DOHH2 (cell line): ENCODE measurements around the gene PANX3.

Source experiments
- H3F3A ChIP-seq: fragments of 200-600 bp; sonication (generic), shearing (Covaris generic); 2 replicates; pipeline ENCODE4 v1.6.0; 2016; ENCODE audit warnings: antibody characterized with exemption, mild to moderate bottlenecking; ENCODE audit not compliant: control insufficient read depth, insufficient read depth
- H3K27ac ChIP-seq: fragments of 200-600 bp; sonication (generic); 2 replicates; pipeline ENCODE4 v1.5.1; 2014; ENCODE audit warnings: low read depth, mild to moderate bottlenecking, low read length, moderate library complexity
- H3K27me3 ChIP-seq: fragments of 200-600 bp; sonication (generic); 2 replicates; pipeline ENCODE4 v1.6.1; 2014; ENCODE audit warnings: mild to moderate bottlenecking, low read length, mixed read lengths; ENCODE audit not compliant: control insufficient read depth
- H3K36me3 ChIP-seq: fragments of 200-600 bp; sonication (generic); 2 replicates; pipeline ENCODE4 v1.6.1; 2014; ENCODE audit warnings: mild to moderate bottlenecking, low read length, moderate library complexity, mixed read lengths; ENCODE audit not compliant: control insufficient read depth
- H3K4me1 ChIP-seq: fragments of 200-600 bp; sonication (generic); 2 replicates; pipeline ENCODE4 v1.6.1; 2014; ENCODE audit warnings: mild to moderate bottlenecking, low read length, mixed read lengths; ENCODE audit not compliant: control insufficient read depth
- H3K4me2 ChIP-seq: fragments of 200-600 bp; sonication (generic); 2 replicates; pipeline ENCODE4 v1.6.0; 2014; ENCODE audit warnings: mild to moderate bottlenecking, low read length, moderate library complexity
- H3K4me3 ChIP-seq: fragments of 200-600 bp; sonication (generic); 2 replicates; pipeline ENCODE4 v1.5.1; 2014; ENCODE audit warnings: mild to moderate bottlenecking, low read length, mixed read lengths
- H3K79me2 ChIP-seq: fragments of 200-600 bp; sonication (generic); 2 replicates; pipeline ENCODE4 v1.6.1; 2014; ENCODE audit warnings: mild to moderate bottlenecking, low read length, mixed read lengths; ENCODE audit not compliant: control insufficient read depth
- H3K9me2 ChIP-seq: fragments of 200-600 bp; sonication (generic); replicated peaks from 2 replicates; pipeline ENCODE4 v1.6.1; 2014; ENCODE audit warnings: mild to moderate bottlenecking, low read length, mixed read lengths; ENCODE audit not compliant: control insufficient read depth
- H3K9me3 ChIP-seq: fragments of 200-600 bp; sonication (generic); 2 replicates; pipeline ENCODE4 v1.6.1; 2014; ENCODE audit warnings: antibody characterized with exemption, low read length, mixed read lengths; ENCODE audit not compliant: control insufficient read depth, insufficient read depth
- H4K20me1 ChIP-seq: fragments of 200-600 bp; sonication (generic); 2 replicates; pipeline ENCODE4 v1.6.0; 2014; ENCODE audit warnings: low read depth, mild to moderate bottlenecking, antibody characterized with exemption, low read length, moderate library complexity; ENCODE audit not compliant: control insufficient read depth, insufficient read depth
- EZH2phosphoT487 ChIP-seq: fragments of 200-600 bp; sonication (generic); IDR thresholded peaks from 2 replicates; pipeline ENCODE4 v1.6.1; 2017; ENCODE audit warnings: borderline replicate concordance, mild to moderate bottlenecking, antibody characterized with exemption, low read length, moderate library complexity, mixed read lengths
- TF ChIP-seq, protein P1 (sequence below): fragments of 200-600 bp; sonication (generic); IDR thresholded peaks from one replicate; pipeline ENCODE4 v1.5.1; 2014; ENCODE audit warnings: antibody characterized with exemption, mild to moderate bottlenecking, low read depth, low read length; ENCODE audit not compliant: poor library complexity, severe bottlenecking

The PANX3 gene

DNA sequence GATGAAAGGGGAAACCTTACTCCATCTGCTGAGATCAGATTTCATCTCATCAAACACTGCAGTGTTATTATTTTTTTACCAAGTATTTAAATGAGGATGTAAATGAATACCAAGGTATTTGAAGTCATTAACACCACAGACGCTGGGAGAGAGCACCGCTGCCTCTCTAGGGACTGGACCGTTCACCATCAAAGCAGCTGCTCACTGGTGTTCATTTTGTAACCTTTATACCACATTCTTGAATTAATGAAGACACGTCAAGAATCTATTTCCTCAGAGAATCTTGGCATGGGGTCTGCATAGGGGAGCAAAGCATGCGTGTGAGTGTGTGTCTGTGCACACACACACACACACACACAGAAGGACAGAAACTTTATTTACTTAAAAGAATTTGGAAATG is 46.7 kb downstream of the PANX3 start:
- Histone ChIP-seq H3K9me2 (no peaks in the 10 kb centered on the region), H3K79me2 (no peaks in the 10 kb centered on the region), H3F3A (no peaks in the 10 kb centered on the region), H3K27me3 (no peaks in the 10 kb centered on the region), H3K9me3 (no peaks in the 10 kb centered on the region), H3K4me2 (no peak overlapping the region), H3K27ac (no peak overlapping the region), H3K4me1 (no peaks in the 10 kb centered on the region), H3K4me3 (no peak overlapping the region), H4K20me1 (no peaks in the 10 kb centered on the region), H3K36me3 (no peaks in the 10 kb centered on the region)
- no peak for TF ChIP-seq EZH2phosphoT487
- TF ChIP-seq, protein P1, sequence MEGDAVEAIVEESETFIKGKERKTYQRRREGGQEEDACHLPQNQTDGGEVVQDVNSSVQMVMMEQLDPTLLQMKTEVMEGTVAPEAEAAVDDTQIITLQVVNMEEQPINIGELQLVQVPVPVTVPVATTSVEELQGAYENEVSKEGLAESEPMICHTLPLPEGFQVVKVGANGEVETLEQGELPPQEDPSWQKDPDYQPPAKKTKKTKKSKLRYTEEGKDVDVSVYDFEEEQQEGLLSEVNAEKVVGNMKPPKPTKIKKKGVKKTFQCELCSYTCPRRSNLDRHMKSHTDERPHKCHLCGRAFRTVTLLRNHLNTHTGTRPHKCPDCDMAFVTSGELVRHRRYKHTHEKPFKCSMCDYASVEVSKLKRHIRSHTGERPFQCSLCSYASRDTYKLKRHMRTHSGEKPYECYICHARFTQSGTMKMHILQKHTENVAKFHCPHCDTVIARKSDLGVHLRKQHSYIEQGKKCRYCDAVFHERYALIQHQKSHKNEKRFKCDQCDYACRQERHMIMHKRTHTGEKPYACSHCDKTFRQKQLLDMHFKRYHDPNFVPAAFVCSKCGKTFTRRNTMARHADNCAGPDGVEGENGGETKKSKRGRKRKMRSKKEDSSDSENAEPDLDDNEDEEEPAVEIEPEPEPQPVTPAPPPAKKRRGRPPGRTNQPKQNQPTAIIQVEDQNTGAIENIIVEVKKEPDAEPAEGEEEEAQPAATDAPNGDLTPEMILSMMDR: no peak

DNA sequence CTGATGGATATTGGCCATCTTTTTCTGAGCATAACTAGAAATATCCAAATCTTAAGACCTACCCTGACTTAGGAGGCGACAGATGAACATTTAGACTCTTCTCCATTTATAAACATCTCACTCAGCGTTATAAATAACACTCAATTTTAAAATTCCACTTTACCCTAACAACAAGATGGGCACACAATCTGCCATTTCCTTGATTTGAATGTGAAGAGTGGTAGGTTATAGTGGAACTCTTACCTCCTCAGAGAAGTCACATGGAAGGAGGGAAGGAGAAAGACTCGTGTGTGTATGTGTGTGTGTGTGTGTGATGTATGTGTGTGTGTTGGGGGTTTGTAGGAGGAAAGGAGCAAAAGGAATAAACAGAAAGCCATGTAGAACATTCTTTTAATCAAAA is 47.3 kb downstream of the PANX3 start:
- Histone ChIP-seq H4K20me1 (no peaks in the 10 kb centered on the region), H3K4me3 (no peak overlapping the region), H3K9me2 (no peaks in the 10 kb centered on the region), H3K36me3 (no peaks in the 10 kb centered on the region), H3K4me2 (no peak overlapping the region), H3K27ac (no peak overlapping the region), H3K4me1 (no peaks in the 10 kb centered on the region), H3K9me3 (no peaks in the 10 kb centered on the region), H3K79me2 (no peaks in the 10 kb centered on the region), H3F3A (no peaks in the 10 kb centered on the region), H3K27me3 (no peaks in the 10 kb centered on the region)
- TF ChIP-seq EZH2phosphoT487: no peak
- TF ChIP-seq, protein P1: no peak

DNA sequence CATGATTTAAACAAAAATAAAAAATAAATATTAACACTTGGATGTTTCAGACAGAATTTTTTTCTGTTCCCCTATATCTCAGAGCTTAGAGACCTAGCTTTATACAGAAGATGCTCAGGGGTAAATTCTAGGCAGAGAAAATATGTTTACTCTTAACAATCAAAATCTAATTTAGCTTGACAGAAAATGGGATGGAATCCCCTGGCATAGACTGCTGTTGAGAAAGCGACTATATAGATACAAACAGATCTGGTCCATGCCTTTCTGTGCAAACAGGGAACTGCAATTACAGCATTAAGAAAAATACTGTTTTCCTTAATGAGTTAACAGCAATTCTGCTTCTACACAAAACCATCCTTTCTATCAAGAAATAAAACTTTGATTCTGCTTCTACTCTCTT is 47.8 kb downstream of the PANX3 start:
- H3K4me2 ChIP-seq: no peak overlapping the region
- TF ChIP-seq, protein P1: no peak
- no peak for TF ChIP-seq EZH2phosphoT487
- H3K36me3 ChIP-seq: no peaks in the 10 kb centered on the region
- H3F3A ChIP-seq: no peaks in the 10 kb centered on the region
- H3K27ac ChIP-seq: no peak overlapping the region
- no peaks in the 10 kb centered on the region for H4K20me1 ChIP-seq
- no peaks in the 10 kb centered on the region for H3K79me2 ChIP-seq
- no peaks in the 10 kb centered on the region for H3K27me3 ChIP-seq
- H3K4me1 ChIP-seq: no peaks in the 10 kb centered on the region
- H3K9me3 ChIP-seq: no peaks in the 10 kb centered on the region
- H3K9me2 ChIP-seq: no peaks in the 10 kb centered on the region
- H3K4me3 ChIP-seq: no peak overlapping the region

DNA sequence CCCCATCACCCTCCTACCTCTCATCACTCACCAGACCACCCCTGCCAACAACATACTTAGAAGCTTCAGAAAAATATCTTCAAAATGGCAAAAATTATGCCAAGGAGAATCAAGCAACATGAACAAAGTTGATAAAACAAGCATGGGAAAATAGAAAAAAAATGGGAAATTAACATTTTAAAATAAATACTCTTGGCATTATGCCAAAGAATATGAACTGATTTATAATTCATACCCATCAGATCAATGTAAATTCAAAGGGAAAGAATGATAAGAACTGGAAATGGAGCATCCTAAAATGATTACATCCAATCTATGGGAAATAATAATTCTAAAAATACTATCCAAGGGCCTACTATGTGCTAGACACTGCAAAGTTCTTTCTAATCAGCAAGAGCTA is 50.3 kb downstream of the PANX3 start:
- H3K4me1 ChIP-seq: no peaks in the 10 kb centered on the region
- H3K27me3 ChIP-seq: no peaks in the 10 kb centered on the region
- H3K9me3 ChIP-seq: no peaks in the 10 kb centered on the region
- no peaks in the 10 kb centered on the region for H3K36me3 ChIP-seq
- H3K79me2 ChIP-seq: no peaks in the 10 kb centered on the region
- H3F3A ChIP-seq: no peaks in the 10 kb centered on the region
- H3K27ac ChIP-seq: no peak overlapping the region
- H3K4me3 ChIP-seq: no peak overlapping the region
- no peaks in the 10 kb centered on the region for H3K9me2 ChIP-seq
- no peaks in the 10 kb centered on the region for H4K20me1 ChIP-seq
- H3K4me2 ChIP-seq: no peak overlapping the region
- TF ChIP-seq, protein P1: no peak
- TF ChIP-seq EZH2phosphoT487: no peak
